Colonic mucosa (tissue), 4 donors: Measurements from ENCODE around the gene EPHA10. TPM values are rescaled to one million over a fixed set of nuclear protein-coding genes. Genes with fewer than 3 reads are reported as not detected.

Experiments
- DNase-seq: peaks from one replicate; pipeline ENCODE4 v3.0.0-alpha.2; 2020
- H3K27ac ChIP-seq: fragments of 200-600 bp; one replicate; pipeline ENCODE4 v1.8.0; 2021
- H3K27me3 ChIP-seq: fragments of 200-600 bp; one replicate; pipeline ENCODE4 v1.8.0; 2021
- H3K36me3 ChIP-seq: fragments of 200-600 bp; one replicate; pipeline ENCODE4 v1.8.0; 2021
- H3K4me1 ChIP-seq: fragments of 200-600 bp; one replicate; pipeline ENCODE4 v1.8.0; 2021; ENCODE audit warnings: mild to moderate bottlenecking
- H3K4me3 ChIP-seq: fragments of 200-600 bp; one replicate; pipeline ENCODE4 v1.8.0; 2021
- H3K9ac ChIP-seq, 2 donors: one replicate each; pipeline ENCODE4 v1.7.0; 2013; ENCODE audit warnings: control low read depth in 2 of 2, low read depth in 2 of 2, low read length in 2 of 2
- H3K9me3 ChIP-seq: fragments of 200-600 bp; one replicate; pipeline ENCODE4 v1.8.0; 2021
- CTCF ChIP-seq: fragments of 200-600 bp; IDR thresholded peaks from one replicate; pipeline ENCODE4 v1.8.0; 2022; ENCODE audit warnings: antibody characterized with exemption, mild to moderate bottlenecking
- intact Hi-C: fragments of 100-400 bp; cut with DNase I; formaldehyde crosslinking; loops from one replicate; pipeline ENCODE4 v1.14.1; 2022
- total RNA-seq, 2 donors: library from RNA; stranded (reverse); fragmentation: NEBNext Ultra II Directional in 1 of 2; extraction: Animal tissue kit (Norgen Biotek cat#: 25700) in 1 of 2; gene quantifications; one replicate each; pipeline ENCODE4 v1.2.1, GENCODE V29; 2021
- donor health status: healthy.
- donor health status: DM: no; HTN: no; CAD: no.
- donor health status: DM: no; HTN: no; CAD: no.

Gene EPHA10
- total RNA-seq, 2 donors from 2014 or later, result 26.1 to 29.6 TPM

GRCh38 chr1:37718901-37719571, 45.9 kb downstream of the EPHA10 start:
- TF ChIP-seq CTCF, result no peak
- intact Hi-C loops, result no loop called here
- Histone ChIP-seq H3K4me3 (no peak overlapping the region), H3K9me3 (no peaks in the 10 kb centered on the region), H3K27ac (no peak overlapping the region), H3K9ac (no peak overlapping the region), H3K27me3 (no peaks in the 10 kb centered on the region), H3K4me1 (no peaks in the 10 kb centered on the region), H3K36me3 (no peaks in the 10 kb centered on the region)
- DNase-seq, result no peak

- DNase-seq, result no peak
- no peak overlapping the region for H3K9ac ChIP-seq
- H3K4me3 ChIP-seq, result no peak overlapping the region
- H3K4me1 ChIP-seq, result no peaks in the 10 kb centered on the region
- no peak overlapping the region for H3K27ac ChIP-seq
- H3K27me3 ChIP-seq, result no peaks in the 10 kb centered on the region
- no peak for TF ChIP-seq CTCF
- H3K36me3 ChIP-seq, result no peaks in the 10 kb centered on the region
- intact Hi-C loops, result no loop called here
- no peaks in the 10 kb centered on the region for H3K9me3 ChIP-seq
Measured at GRCh38 chr1:37718181-37718900, 46.6 kb downstream of the EPHA10 start.

- intact Hi-C loops, result no loop called here
- Histone ChIP-seq H3K9me3 (no peaks in the 10 kb centered on the region), H3K36me3 (no peaks in the 10 kb centered on the region), H3K27me3 (no peaks in the 10 kb centered on the region), H3K9ac (no peak overlapping the region), H3K27ac (no peak overlapping the region), H3K4me1 (no peaks in the 10 kb centered on the region), H3K4me3 (no peak overlapping the region)
- TF ChIP-seq CTCF, result no peak
- no peak for DNase-seq
Measured at GRCh38 chr1:37717631-37718030, 47.3 kb downstream of the EPHA10 start.

GRCh38 chr1:37716321-37716720, 48.6 kb downstream of the EPHA10 start:
- intact Hi-C loops, result no loop called here
- Histone ChIP-seq H3K36me3 (no peaks in the 10 kb centered on the region), H3K4me1 (no peaks in the 10 kb centered on the region), H3K4me3 (no peak overlapping the region), H3K27me3 (no peaks in the 10 kb centered on the region), H3K9me3 (no peaks in the 10 kb centered on the region), H3K9ac (no peak overlapping the region), H3K27ac (no peak overlapping the region)
- TF ChIP-seq CTCF, result no peak
- DNase-seq, result no peak

GRCh38 chr1:37714689-37715088, 50.2 kb downstream of the EPHA10 start:
- Histone ChIP-seq H3K27ac (no peak overlapping the region), H3K9me3 (no peaks in the 10 kb centered on the region), H3K4me3 (no peak overlapping the region), H3K27me3 (no peaks in the 10 kb centered on the region), H3K9ac (no peak overlapping the region), H3K4me1 (no peaks in the 10 kb centered on the region), H3K36me3 (no peaks in the 10 kb centered on the region)
- intact Hi-C loops, result no loop called here
- no peak for TF ChIP-seq CTCF
- DNase-seq, result no peak
